CD14-positive monocyte (primary cell): ENCODE data around the gene TNIP2. TPM values are rescaled to one million over a fixed set of nuclear protein-coding genes. Genes with fewer than 3 reads are reported as not detected.
A peak's percentile ranks its signal among the peaks of the same experiment; 100 is the strongest.

Experiments used
- DNase-seq, 3 donors: peaks; one replicate each; pipeline ENCODE4 v3.0.0-alpha.2; 2011 to 2022
- H2AFZ ChIP-seq: 2 replicates; pipeline ENCODE4 v1.6.0; 2012; ENCODE audit warnings: mild to moderate bottlenecking, low read depth, low read length, inconsistent platforms; ENCODE audit not compliant: insufficient read depth, poor library complexity, severe bottlenecking
- H3K27ac ChIP-seq, 2 donors: 1 replicate in 1 of 2; 2 replicates in 1 of 2; pipeline ENCODE4 v1.5.1; 2012 to 2013; ENCODE audit warnings: low read length in 2 of 2, control low read depth in 1 of 2, inconsistent platforms in 1 of 2, low read depth in 1 of 2, mild to moderate bottlenecking in 1 of 2
- H3K27me3 ChIP-seq, 2 donors: one replicate each; pipeline versions ENCODE4 v1.6.0 to v1.6.1; 2011 to 2013; ENCODE audit warnings: low read length in 2 of 2; ENCODE audit not compliant: control insufficient read depth in 2 of 2, insufficient read depth in 2 of 2
- H3K36me3 ChIP-seq, 2 donors: replicated peaks in 1 of 2; 1 replicate in 1 of 2; 2 replicates in 1 of 2; pipeline versions ENCODE4 v1.5.1 to v1.6.1; 2012 to 2013; ENCODE audit warnings: low read length in 2 of 2, control low read depth in 1 of 2, inconsistent platforms in 1 of 2, mild to moderate bottlenecking in 1 of 2; ENCODE audit not compliant: insufficient read depth in 2 of 2, control insufficient read depth in 1 of 2
- H3K4me1 ChIP-seq, 2 donors: 1 replicate in 1 of 2; 2 replicates in 1 of 2; pipeline versions ENCODE4 v1.5.1 to v1.6.1; 2012 to 2013; ENCODE audit warnings: low read length in 2 of 2, control low read depth in 1 of 2, inconsistent platforms in 1 of 2, mild to moderate bottlenecking in 1 of 2, moderate library complexity in 1 of 2; ENCODE audit not compliant: insufficient read depth in 2 of 2, control insufficient read depth in 1 of 2
- H3K4me2 ChIP-seq: replicated peaks from 2 replicates; pipeline ENCODE3; 2012; ENCODE audit warnings: low read length, moderate library complexity, mild to moderate bottlenecking; ENCODE audit not compliant: poor library complexity, severe bottlenecking; ENCODE audit errors: extremely low read depth
- H3K4me3 ChIP-seq, 3 experiments: fragments of 200-600 bp in 1 of 3; sonication (generic) in 1 of 3; replicated peaks in 1 of 3; 1 replicate in 2 of 3; 2 replicates in 1 of 3; pipeline ENCODE4 v1.5.1; 2011 to 2013; ENCODE audit warnings: low read length in 3 of 3, mild to moderate bottlenecking in 3 of 3, control low read depth in 2 of 3, low read depth in 2 of 3, inconsistent platforms in 1 of 3, moderate library complexity in 1 of 3
- H3K79me2 ChIP-seq: 2 replicates; pipeline ENCODE4 v1.6.0; 2012; ENCODE audit warnings: mild to moderate bottlenecking, control low read depth, inconsistent platforms, low read length, moderate library complexity; ENCODE audit not compliant: insufficient read depth
- H3K9ac ChIP-seq: 2 replicates; pipeline ENCODE4 v1.6.0; 2017; ENCODE audit warnings: low read length, mild to moderate bottlenecking; ENCODE audit not compliant: insufficient read depth, poor library complexity, severe bottlenecking
- H3K9me3 ChIP-seq, 2 donors: replicated peaks in 1 of 2; 1 replicate in 1 of 2; 2 replicates in 1 of 2; pipeline versions ENCODE4 v1.5.1 to v1.6.1; 2012 to 2013; ENCODE audit warnings: low read length in 2 of 2, control low read depth in 1 of 2; ENCODE audit not compliant: control insufficient read depth in 1 of 2, insufficient read depth in 1 of 2
- H4K20me1 ChIP-seq: 2 replicates; pipeline ENCODE4 v1.6.0; 2012; ENCODE audit warnings: mild to moderate bottlenecking, low read length, control low read depth, moderate library complexity; ENCODE audit not compliant: insufficient read depth
- H3K27ac Mint-ChIP-seq, 7 donors: one replicate each; pipeline ENCODE4 v1.8.0; 2020; ENCODE audit warnings: mild to moderate bottlenecking in 7 of 7, mixed read lengths in 7 of 7, moderate library complexity in 6 of 7, inconsistent platforms in 2 of 7
- H3K27me3 Mint-ChIP-seq, 3 donors: one replicate each; pipeline ENCODE4 v1.8.0; 2021 to 2022; ENCODE audit warnings: low read depth in 3 of 3, mild to moderate bottlenecking in 3 of 3, mixed read lengths in 3 of 3, moderate library complexity in 3 of 3, inconsistent platforms in 1 of 3
- H3K36me3 Mint-ChIP-seq, 2 donors: one replicate each; pipeline ENCODE4 v1.8.0; 2020; ENCODE audit warnings: mixed read lengths in 2 of 2, inconsistent platforms in 1 of 2, mild to moderate bottlenecking in 1 of 2
- H3K4me1 Mint-ChIP-seq: one replicate; pipeline ENCODE4 v1.8.0; 2020; ENCODE audit warnings: mild to moderate bottlenecking, mixed read lengths
- H3K4me3 Mint-ChIP-seq, 2 donors: one replicate each; pipeline ENCODE4 v1.8.0; 2020; ENCODE audit warnings: mild to moderate bottlenecking in 2 of 2, mixed read lengths in 2 of 2, moderate library complexity in 1 of 2
- H3K9me3 Mint-ChIP-seq, 7 donors: one replicate each; pipeline ENCODE4 v1.8.0; 2020 to 2022; ENCODE audit warnings: mixed read lengths in 7 of 7, mild to moderate bottlenecking in 6 of 7, moderate library complexity in 6 of 7, inconsistent platforms in 2 of 7
- WGBS: methylation state at CpG from one replicate; pipeline ENCODE4 v1.1.5; 2013; ENCODE audit warnings: missing lambda C conversion rate; ENCODE audit not compliant: insufficient coverage; 5-methylcytosine and 5-hydroxymethylcytosine counted together
- intact Hi-C, 2 donors: fragments of 100-400 bp; cut with micrococcal nuclease; formaldehyde crosslinking; loops; one replicate each; pipeline versions ENCODE4 v1.15.0 to v1.15.1; 2023
- polyA plus RNA-seq, 3 donors: library from polyadenylated mRNA; depleted of rRNA in 1 of 3; unstranded in 2 of 3; stranded (reverse) in 1 of 3; fragments of 300-500 nt in 2 of 3; fragments of >200 nt in 1 of 3; fragmentation: Illumina TruSeq in 2 of 3; gene quantifications; 1 replicate in 2 of 3; 2 replicates in 1 of 3; pipeline ENCODE4 v1.2.3, GENCODE V29; 2012 to 2021
- TF ChIP-seq, protein P1 (sequence below): fragments of 200-600 bp; IDR thresholded peaks from one replicate; pipeline ENCODE4 v1.8.0; 2022; ENCODE audit warnings: antibody characterized with exemption, mild to moderate bottlenecking

Gene TNIP2
- polyA plus RNA-seq, 3 donors: 27.6 to 75.7 (median 28.2) TPM

DNA sequence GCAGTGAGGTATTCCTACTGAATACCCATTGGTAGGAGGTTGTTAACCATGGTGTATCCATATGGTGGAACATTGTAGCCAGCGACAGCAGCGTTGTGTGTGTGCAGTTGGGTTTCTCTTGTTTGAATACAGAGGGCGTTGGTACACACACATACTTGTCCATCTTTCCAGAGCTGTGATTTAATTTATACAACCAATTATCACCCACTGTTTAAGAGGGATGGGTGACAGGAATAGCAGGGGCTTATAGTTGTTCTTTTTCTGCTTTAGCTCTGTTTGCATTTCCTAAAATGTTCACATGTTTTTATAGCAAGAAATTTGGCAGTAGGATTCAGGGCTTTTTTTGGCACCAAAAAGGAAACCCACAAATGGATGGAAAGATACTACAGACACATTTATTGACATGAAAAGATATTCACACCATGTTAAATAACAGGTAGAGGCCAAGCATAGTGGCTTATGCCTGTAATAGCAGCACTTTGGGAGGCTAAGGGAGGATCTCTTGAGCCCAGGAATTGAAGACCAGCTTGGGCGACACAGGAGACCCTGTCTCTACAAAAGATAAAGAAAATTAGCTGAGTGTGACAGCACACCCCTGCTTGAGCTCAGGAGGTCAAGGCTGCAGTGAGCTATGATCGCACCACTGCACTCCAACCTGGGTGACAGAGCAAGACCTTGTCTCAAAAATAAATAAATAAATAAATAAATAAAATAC lies 60.6 kb downstream of the TNIP2 start:
- WGBS: 100% methylated on average over 1 of the region's 5 CpGs
- Mint-ChIP-seq H3K36me3 (peaks cover 91 to 97% of the 10 kb centered on the region in 2 donors), H3K27ac (no peak overlapping the region), H3K4me1 (no peaks in the 10 kb centered on the region), H3K9me3 (peaks cover 0 to 1% (median 0%) of the 10 kb centered on the region in 7 donors), H3K4me3 (no peak overlapping the region), H3K27me3 (peaks cover 0 to 1% (median 0%) of the 10 kb centered on the region in 3 donors)
- DNase-seq: no peak
- intact Hi-C loops: no loop called here
- no peak overlapping the region for H3K27ac ChIP-seq
- H3K9ac ChIP-seq: no peak overlapping the region
- peaks cover 92 to 97% of the 10 kb centered on the region in 2 donors for H3K36me3 ChIP-seq
- H3K79me2 ChIP-seq: no peaks in the 10 kb centered on the region
- no peaks in the 10 kb centered on the region for H4K20me1 ChIP-seq
- H2AFZ ChIP-seq: no peak overlapping the region
- H3K9me3 ChIP-seq: no peaks in the 10 kb centered on the region
- TF ChIP-seq, protein P1, sequence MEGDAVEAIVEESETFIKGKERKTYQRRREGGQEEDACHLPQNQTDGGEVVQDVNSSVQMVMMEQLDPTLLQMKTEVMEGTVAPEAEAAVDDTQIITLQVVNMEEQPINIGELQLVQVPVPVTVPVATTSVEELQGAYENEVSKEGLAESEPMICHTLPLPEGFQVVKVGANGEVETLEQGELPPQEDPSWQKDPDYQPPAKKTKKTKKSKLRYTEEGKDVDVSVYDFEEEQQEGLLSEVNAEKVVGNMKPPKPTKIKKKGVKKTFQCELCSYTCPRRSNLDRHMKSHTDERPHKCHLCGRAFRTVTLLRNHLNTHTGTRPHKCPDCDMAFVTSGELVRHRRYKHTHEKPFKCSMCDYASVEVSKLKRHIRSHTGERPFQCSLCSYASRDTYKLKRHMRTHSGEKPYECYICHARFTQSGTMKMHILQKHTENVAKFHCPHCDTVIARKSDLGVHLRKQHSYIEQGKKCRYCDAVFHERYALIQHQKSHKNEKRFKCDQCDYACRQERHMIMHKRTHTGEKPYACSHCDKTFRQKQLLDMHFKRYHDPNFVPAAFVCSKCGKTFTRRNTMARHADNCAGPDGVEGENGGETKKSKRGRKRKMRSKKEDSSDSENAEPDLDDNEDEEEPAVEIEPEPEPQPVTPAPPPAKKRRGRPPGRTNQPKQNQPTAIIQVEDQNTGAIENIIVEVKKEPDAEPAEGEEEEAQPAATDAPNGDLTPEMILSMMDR: no peak
- H3K4me2 ChIP-seq: no peak overlapping the region
- no peaks in the 10 kb centered on the region for H3K27me3 ChIP-seq
- H3K4me1 ChIP-seq: no peaks in the 10 kb centered on the region
- no peak overlapping the region for H3K4me3 ChIP-seq

DNA sequence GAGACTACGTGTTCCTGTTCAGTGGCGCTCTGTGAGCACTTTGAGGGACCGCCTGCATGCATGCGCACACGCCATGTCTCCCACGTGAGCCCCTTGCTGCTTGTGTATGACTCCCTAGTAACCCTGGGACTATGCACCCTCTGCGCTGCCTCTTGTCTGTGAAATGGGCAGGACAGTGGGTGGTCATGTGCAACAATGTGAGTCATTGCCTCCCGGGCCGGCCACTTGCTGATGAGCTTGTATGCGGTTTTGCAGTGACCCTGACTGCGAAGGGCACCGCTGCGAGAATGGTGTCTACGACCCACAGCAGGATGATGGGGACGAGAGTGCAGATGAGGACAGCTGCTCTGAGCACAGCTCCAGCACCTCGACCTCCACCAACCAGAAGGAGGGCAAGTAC lies 61.4 kb downstream of the TNIP2 start:
- H3K9ac ChIP-seq: no peak overlapping the region
- H3K79me2 ChIP-seq: no peaks in the 10 kb centered on the region
- peaks cover 92 to 97% of the 10 kb centered on the region in 2 donors for H3K36me3 ChIP-seq
- H3K27ac ChIP-seq: no peak overlapping the region
- intact Hi-C loops: no loop called here
- no peaks in the 10 kb centered on the region for H3K9me3 ChIP-seq
- no peak overlapping the region for H3K4me2 ChIP-seq
- TF ChIP-seq, protein P1: no peak
- H3K27ac Mint-ChIP-seq: peak overlapping the region in 2 of 7 donors; percentile 63 to 65
- no peak overlapping the region for H3K4me3 Mint-ChIP-seq
- peaks cover 0 to 1% (median 0%) of the 10 kb centered on the region in 3 donors for H3K27me3 Mint-ChIP-seq
- no peak overlapping the region for H2AFZ ChIP-seq
- WGBS: 97% methylated on average over 15 of the region's 16 CpGs
- H3K9me3 Mint-ChIP-seq: peaks cover 0 to 1% (median 0%) of the 10 kb centered on the region in 7 donors
- DNase-seq: no peak
- peaks cover 2% of the 10 kb centered on the region for H4K20me1 ChIP-seq
- no peaks in the 10 kb centered on the region for H3K4me1 ChIP-seq
- peaks cover 1% of the 10 kb centered on the region for H3K4me1 Mint-ChIP-seq
- H3K27me3 ChIP-seq: no peaks in the 10 kb centered on the region
- peaks cover 90 to 97% of the 10 kb centered on the region in 2 donors for H3K36me3 Mint-ChIP-seq
- H3K4me3 ChIP-seq: no peak overlapping the region
